SJSA1 (cell line): Measurements from ENCODE around the gene NKRF. TPM values are rescaled to one million over a fixed set of nuclear protein-coding genes. Genes with fewer than 3 reads are reported as not detected.

ENCODE experiments used
- DNase-seq, 2 experiments: peaks; one replicate each; pipeline ENCODE4 v3.0.0-alpha.2; 2015 to 2020; ENCODE audit warnings: low spot score in 2 of 2, low read depth in 1 of 2
- H3K27ac ChIP-seq: fragments of 250-450 bp; sonication (Bioruptor Pico); 2 replicates; pipeline ENCODE4 v1.5.1; 2020; ENCODE audit warnings: mild to moderate bottlenecking, moderate library complexity
- H3K27me3 ChIP-seq: fragments of 250-450 bp; sonication (Bioruptor Pico); replicated peaks from 2 replicates; pipeline ENCODE4 v1.5.1; 2020; ENCODE audit warnings: mild to moderate bottlenecking, moderate library complexity
- H3K36me3 ChIP-seq: fragments of 250-450 bp; sonication (Bioruptor Pico); 2 replicates; pipeline ENCODE4 v1.5.1; 2020; ENCODE audit warnings: mild to moderate bottlenecking
- H3K4me1 ChIP-seq: fragments of 250-450 bp; sonication (Bioruptor Pico); replicated peaks from 2 replicates; pipeline ENCODE4 v1.6.1; 2021; ENCODE audit warnings: mild to moderate bottlenecking
- H3K4me3 ChIP-seq: fragments of 250-450 bp; sonication (Bioruptor Pico); 2 replicates; pipeline ENCODE4 v1.5.1; 2020; ENCODE audit warnings: mild to moderate bottlenecking
- H3K9me3 ChIP-seq: fragments of 250-450 bp; sonication (Bioruptor Pico); replicated peaks from 2 replicates; pipeline ENCODE4 v1.5.1; 2020; ENCODE audit warnings: mild to moderate bottlenecking
- total RNA-seq: library from RNA; depleted of rRNA; stranded (reverse); fragments of >200 nt; shearing (Covaris generic); gene quantifications from 2 replicates; pipeline ENCODE4 v1.2.3, GENCODE V29; 2014

Gene NKRF
- total RNA-seq, 1 experiment from 2014 or later: 4.7 TPM

DNA sequence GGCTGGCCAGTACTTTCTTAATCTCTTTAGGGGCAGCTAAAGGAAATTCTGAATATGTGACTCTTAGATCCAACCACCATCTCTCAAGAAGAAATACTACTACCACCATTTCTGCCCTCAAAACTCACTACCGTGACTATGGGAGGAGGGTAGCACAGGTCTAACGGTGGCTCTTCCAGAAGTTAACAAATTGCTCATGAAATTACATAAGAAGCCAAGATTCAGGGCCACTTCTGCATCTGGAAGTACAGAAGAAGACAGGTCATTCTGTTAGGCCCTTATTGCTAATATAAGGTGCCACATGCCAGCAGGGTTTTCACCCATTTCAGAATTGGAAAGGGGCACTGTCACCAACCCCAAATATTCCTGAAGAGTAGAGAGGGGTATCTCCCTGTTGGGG lies 19.6 kb upstream of the NKRF start:
- Histone ChIP-seq H3K4me3 (no peak overlapping the region), H3K27me3 (no peaks in the 10 kb centered on the region), H3K9me3 (no peaks in the 10 kb centered on the region), H3K36me3 (no peaks in the 10 kb centered on the region), H3K4me1 (no peaks in the 10 kb centered on the region), H3K27ac (no peak overlapping the region)
- DNase-seq: no peak

DNA sequence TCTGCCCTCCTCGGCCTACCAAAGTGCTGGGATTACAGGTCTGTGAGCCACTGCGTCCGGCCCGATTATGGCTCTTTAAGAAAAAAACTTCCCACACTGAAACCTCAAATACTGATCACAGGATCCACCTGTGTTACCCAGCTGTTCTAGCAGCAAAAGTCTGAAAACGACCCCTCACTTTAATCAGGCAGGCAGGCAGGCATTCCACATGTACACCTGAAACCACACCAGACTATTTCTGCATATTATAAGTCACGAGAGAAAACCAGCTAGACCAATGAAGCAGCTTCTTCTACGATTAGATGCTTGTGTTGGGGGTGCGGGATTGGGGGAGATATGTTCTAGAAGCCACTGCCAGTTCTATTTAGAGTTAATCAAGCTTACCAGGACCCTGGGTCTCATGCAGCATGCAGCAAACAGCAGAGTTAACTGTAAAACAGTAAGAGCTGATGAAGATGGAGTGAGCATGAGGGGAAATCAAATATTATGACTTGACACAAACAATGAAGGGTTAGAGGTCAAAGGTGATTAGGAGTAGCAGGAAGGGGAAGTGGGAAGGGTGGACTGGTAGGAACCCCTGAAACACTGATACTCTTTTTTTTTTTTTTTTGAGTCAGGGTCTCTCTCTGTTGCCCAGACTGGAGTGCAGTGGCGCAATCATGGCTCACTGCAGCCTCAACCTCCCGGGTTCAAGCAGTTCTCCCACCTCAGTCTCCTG lies 18.9 kb upstream of the NKRF start:
- no peak for DNase-seq
- Histone ChIP-seq H3K36me3 (no peaks in the 10 kb centered on the region), H3K4me1 (no peaks in the 10 kb centered on the region), H3K4me3 (no peak overlapping the region), H3K27me3 (no peaks in the 10 kb centered on the region), H3K9me3 (no peaks in the 10 kb centered on the region), H3K27ac (no peak overlapping the region)

DNA sequence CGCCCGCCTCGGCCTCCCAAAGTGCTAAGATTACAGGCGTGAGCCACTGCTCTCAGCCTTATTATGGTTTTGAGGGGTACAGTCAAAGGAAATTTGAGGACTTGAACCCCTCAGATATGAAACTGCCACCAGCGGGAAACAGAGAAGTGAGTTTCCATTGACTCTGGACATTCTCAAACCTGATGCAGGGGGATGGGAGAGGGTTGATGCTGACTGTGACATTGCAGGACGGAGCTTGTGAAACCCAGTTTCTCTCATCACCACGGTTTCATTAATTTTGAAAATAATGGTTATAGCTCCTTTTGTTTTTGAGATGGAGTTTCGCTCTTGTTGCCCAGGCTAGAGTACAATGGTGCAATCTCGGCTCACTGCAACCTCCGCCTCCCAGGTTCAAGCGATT lies 18.2 kb upstream of the NKRF start:
- Histone ChIP-seq H3K4me1 (no peaks in the 10 kb centered on the region), H3K27me3 (no peaks in the 10 kb centered on the region), H3K4me3 (no peak overlapping the region), H3K36me3 (no peaks in the 10 kb centered on the region), H3K9me3 (no peaks in the 10 kb centered on the region), H3K27ac (no peak overlapping the region)
- no peak for DNase-seq

DNA sequence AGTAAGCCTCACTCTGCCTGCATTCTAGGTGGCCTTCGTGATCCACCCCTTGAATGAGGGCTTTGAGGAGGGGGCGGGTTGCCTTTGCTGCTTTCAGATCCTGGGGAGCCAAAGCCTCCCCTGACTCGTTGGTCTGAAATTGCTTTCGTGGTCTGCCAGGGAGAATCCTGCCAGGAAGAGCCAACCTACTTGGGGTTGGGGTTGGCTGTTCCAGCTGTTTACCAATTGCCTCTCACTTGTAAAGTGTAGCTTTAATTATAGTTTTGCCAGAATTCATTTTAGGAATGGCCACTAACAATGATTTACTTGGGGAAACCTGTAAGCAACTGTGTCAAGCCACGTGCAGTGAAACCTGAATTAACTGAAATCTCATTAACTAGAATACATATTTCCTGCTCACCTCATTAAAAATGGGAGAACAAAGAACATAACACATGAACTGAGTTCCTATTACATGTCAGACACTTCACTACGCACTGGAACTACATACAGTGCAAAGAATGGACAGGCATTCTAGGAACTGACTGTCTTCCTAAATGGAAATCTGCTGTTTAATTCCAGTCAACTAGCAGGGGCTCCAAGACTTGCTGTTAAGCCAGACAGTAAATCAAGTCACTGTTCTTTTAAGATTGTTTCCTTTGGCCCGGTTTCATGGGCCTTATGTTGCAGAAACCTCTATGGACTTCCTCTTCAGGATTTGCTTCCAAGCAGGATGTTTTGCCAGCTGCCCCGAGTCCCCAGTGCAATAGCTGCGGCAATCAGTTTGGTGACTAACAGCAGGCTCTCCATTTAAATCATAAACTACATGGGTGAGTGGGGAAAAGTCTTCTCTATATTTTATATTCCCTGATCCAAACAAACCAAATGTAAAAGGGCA lies 16.4 kb upstream of the NKRF start:
- DNase-seq: no peak
- Histone ChIP-seq H3K4me3 (no peak overlapping the region), H3K4me1 (no peaks in the 10 kb centered on the region), H3K27me3 (no peaks in the 10 kb centered on the region), H3K27ac (no peak overlapping the region), H3K9me3 (no peaks in the 10 kb centered on the region), H3K36me3 (no peaks in the 10 kb centered on the region)

DNA sequence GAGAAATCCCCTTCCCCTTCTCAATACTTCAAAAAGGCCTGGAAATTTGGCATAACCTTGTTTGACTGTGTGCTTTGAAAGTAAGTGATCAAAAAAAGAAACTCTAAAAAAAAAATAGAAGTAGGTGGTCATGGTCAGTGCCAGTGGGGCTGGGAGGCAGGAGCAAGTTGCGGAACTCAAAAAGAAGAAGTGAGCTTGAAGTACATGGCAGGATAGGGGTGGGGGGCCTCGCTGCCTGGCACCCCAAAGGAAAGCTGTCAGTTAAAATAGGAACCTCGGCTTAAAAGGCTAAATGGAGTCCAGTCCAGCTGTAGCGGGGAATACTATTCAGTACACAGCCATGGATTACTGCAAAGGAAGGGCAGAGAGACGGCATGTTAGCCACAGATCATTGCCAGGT lies 12.2 kb upstream of the NKRF start:
- no peak overlapping the region for H3K4me3 ChIP-seq
- no peaks in the 10 kb centered on the region for H3K27me3 ChIP-seq
- no peak overlapping the region for H3K27ac ChIP-seq
- H3K9me3 ChIP-seq: no peaks in the 10 kb centered on the region
- no peak for DNase-seq
- no peaks in the 10 kb centered on the region for H3K36me3 ChIP-seq
- H3K4me1 ChIP-seq: no peaks in the 10 kb centered on the region

DNA sequence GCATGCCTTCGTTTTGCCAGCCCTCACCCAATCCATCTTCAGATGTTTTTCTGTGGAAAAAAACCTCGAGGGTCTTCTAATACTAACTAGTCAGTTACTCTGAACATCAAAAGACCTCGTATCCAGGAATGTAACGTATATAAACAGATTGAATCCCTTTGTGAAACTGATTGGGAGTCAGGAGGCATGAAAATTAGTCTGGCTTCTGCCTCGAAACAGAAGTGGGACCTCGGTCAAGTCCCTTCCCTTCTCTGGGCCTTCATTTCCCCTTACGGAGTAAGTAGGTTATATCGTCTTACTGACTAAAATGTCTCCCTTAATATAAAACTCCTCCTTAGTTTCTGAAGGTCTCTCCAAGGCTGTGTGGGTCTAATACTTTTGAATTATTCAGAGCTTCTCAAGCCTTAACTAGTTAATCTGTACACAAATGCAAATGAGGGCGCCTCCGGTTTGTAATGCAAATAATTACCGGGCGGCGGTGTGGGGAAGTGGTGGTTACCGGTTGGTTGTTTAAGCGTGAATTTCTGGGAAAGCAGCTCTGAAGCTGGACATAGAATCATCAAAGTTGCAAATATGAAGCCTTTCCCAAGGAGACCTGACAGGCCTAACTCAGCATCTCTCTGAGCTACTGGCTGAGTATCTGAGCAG lies 11.4 kb upstream of the NKRF start:
- Histone ChIP-seq H3K4me1 (no peaks in the 10 kb centered on the region), H3K9me3 (no peaks in the 10 kb centered on the region), H3K27ac (no peak overlapping the region), H3K36me3 (no peaks in the 10 kb centered on the region), H3K4me3 (no peak overlapping the region), H3K27me3 (no peaks in the 10 kb centered on the region)
- no peak for DNase-seq

DNA sequence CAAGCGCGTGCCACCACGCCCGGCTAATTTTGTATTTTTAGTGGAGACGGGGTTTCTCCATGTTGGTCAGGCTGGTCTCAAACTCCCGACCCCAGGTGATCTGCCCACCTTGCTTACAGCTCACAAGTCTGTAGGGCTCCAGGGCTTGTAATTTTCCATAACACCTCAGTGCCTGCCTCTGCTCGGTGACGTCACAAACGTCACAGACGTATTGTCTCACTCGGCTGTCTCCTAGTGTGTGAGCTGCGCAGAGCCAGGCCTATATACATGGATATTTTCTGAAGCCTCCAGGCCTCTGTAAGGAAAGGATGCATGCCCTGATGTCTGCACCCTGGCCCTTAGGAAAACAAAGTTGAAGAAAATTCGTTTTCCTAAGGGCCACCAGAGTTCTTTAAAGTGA lies 8.6 kb upstream of the NKRF start:
- no peaks in the 10 kb centered on the region for H3K36me3 ChIP-seq
- no peaks in the 10 kb centered on the region for H3K27me3 ChIP-seq
- no peak for DNase-seq

DNA sequence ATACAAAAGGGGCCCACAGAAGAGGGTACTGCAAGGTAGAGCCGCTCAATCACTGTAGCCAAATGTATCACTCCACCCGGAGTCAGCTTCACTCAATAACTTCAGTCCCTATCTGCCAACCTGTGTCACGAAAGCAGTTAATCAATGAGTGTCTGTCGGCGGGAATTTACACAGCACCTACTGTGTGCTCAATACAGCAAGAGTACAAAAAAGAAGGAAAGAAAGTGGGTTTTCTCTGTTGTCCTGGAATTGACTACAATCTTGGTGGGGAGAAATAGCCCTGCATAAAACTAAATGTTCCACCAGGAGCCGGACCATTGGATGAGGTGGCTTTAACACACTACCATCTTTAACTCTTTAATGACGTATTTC lies 780 bp upstream of the NKRF start:
- 0 out of 2 replicates have a peak, but pooled peaks cover 5% of the 10 kb centered on the region for H3K4me1 ChIP-seq

More for the DNA sequence above, 8.6 kb upstream of the NKRF start:
- Histone ChIP-seq H3K4me3 (no peak overlapping the region), H3K27ac (no peak overlapping the region), H3K9me3 (no peaks in the 10 kb centered on the region), H3K4me1 (no peaks in the 10 kb centered on the region)

DNA sequence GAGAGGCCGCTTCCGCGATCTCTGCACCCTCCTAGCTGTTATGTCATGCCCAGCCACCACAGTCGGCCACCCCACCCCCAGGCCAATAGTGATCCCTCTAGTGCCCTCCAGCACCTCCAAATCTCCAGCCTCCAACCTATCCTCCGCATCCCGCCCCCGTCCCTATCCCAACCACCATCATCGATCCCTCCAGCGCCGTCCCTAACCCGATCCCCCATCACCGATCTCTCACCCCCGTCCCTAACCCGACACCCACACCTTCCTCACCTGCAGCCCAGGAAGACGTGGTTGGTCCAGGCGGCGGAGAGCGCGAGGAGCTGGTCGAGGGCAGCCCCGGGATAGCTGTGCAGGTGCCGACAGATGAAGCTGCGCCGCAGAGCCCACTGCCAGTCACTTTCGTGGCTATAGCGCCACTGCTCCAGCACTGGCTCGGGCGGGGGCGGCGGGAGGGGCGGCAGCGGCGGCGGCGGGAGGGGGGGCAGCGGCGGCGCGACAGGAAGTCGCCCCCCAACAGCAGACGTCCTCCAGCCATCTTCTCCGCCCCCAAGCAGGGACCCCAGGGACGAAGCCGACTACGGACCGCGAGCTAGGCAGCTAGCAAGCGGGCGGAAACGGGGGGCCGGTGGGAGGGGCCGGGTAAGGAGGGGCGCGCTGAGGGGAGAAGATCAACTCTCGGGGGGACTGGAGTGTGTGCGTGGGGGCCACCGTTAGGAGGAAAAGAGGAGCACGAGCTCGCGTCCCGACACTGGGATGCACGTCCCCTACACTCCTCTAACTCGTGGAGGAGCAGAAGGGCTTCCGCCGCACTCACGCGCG lies 552 bp downstream of the NKRF start:
- DNase-seq: peak; percentile 2 to 33
- H3K27ac ChIP-seq: peak overlapping the region; percentile 73

More for the DNA sequence above, 780 bp upstream of the NKRF start:
- DNase-seq: no peak
- Histone ChIP-seq H3K27ac (no peak overlapping the region), H3K9me3 (no peaks in the 10 kb centered on the region), H3K36me3 (peaks cover 2% of the 10 kb centered on the region; the same call in 1 of the 2 replicates), H3K27me3 (no peaks in the 10 kb centered on the region), H3K4me3 (peak overlapping the region; percentile 86)

GRCh38 chrX:119604766-119605463 lies 1.3 kb downstream of the NKRF start:
- H3K4me1 ChIP-seq: 0 out of 2 replicates have a peak, but pooled peaks cover 5% of the 10 kb centered on the region
- H3K36me3 ChIP-seq: peaks cover 2% of the 10 kb centered on the region; the same call in 1 of the 2 replicates
- peak overlapping the region; percentile 86 for H3K4me3 ChIP-seq
- no peak overlapping the region for H3K27ac ChIP-seq
- no peaks in the 10 kb centered on the region for H3K9me3 ChIP-seq
- no peaks in the 10 kb centered on the region for H3K27me3 ChIP-seq
- DNase-seq: no peak

More for the DNA sequence above, 552 bp downstream of the NKRF start:
- peaks cover 2% of the 10 kb centered on the region; the same call in 1 of the 2 replicates for H3K36me3 ChIP-seq
- 0 out of 2 replicates have a peak, but pooled peaks cover 5% of the 10 kb centered on the region for H3K4me1 ChIP-seq
- no peaks in the 10 kb centered on the region for H3K27me3 ChIP-seq
- H3K4me3 ChIP-seq: peak overlapping the region; percentile 86
- H3K9me3 ChIP-seq: no peaks in the 10 kb centered on the region

GRCh38 chrX:119602701-119603255 lies 3.4 kb downstream of the NKRF start:
- Histone ChIP-seq H3K4me1 (0 out of 2 replicates have a peak, but pooled peaks cover 5% of the 10 kb centered on the region), H3K27ac (no peak overlapping the region), H3K36me3 (peaks cover 2% of the 10 kb centered on the region; the same call in 1 of the 2 replicates), H3K27me3 (no peaks in the 10 kb centered on the region), H3K9me3 (no peaks in the 10 kb centered on the region), H3K4me3 (no peak overlapping the region)
- no peak for DNase-seq

DNA sequence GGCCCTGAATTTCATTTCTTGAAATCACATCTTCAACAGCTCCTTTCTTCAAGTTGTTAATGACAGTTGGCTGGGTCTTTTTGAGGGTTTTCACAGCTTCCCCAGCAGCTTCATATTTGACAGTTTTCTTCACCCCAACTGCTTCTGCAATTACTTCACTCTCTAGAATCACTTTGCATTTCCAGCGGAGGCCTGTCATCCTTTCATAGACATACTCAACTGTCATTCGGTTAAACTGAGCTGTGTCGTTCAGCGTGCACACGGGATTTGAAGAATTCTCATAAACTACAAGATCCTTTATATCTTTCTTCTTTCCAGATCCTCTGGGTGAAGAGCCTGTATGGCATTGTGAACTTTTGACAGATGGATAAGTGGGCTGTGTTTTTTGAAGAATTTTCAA lies 16.4 kb downstream of the NKRF start:
- H3K4me1 ChIP-seq: no peaks in the 10 kb centered on the region
- H3K36me3 ChIP-seq: peaks cover 6% of the 10 kb centered on the region
- no peak overlapping the region for H3K4me3 ChIP-seq
- H3K27ac ChIP-seq: no peak overlapping the region
- no peak for DNase-seq
- no peaks in the 10 kb centered on the region for H3K27me3 ChIP-seq
- H3K9me3 ChIP-seq: no peaks in the 10 kb centered on the region
